Testis (tissue), 3 donors: ENCODE measurements around the gene RNF166. TPM values are rescaled to one million over a fixed set of nuclear protein-coding genes. Genes with fewer than 3 reads are reported as not detected.
"Not testable (repeated sequence)": the region's sequence is repeated elsewhere in the genome, so short reads cannot be mapped to it uniquely, and the experiment has no call there.

Source experiments
- DNase-seq: peaks from one replicate; pipeline ENCODE4 v3.0.0-alpha.2; 2019
- H3K27ac ChIP-seq, 2 donors: fragments of 200-600 bp; sonication (generic); one replicate each; pipeline ENCODE4 v1.5.1; 2019
- H3K27me3 ChIP-seq: fragments of 200-600 bp; sonication (generic); one replicate; pipeline ENCODE4 v1.5.1; 2019
- H3K36me3 ChIP-seq: fragments of 200-600 bp; sonication (generic); one replicate; pipeline ENCODE4 v1.5.1; 2017; ENCODE audit warnings: low read depth; ENCODE audit errors: missing control alignments
- H3K4me1 ChIP-seq: fragments of 200-600 bp; sonication (generic); one replicate; pipeline ENCODE4 v1.5.1; 2019
- H3K4me3 ChIP-seq, 2 donors: fragments of 200-600 bp; sonication (generic); one replicate each; pipeline ENCODE4 v1.5.1; 2017 to 2019
- H3K9me3 ChIP-seq: fragments of 200-600 bp; sonication (generic); one replicate; pipeline ENCODE4 v1.5.1; 2017
- POLR2A ChIP-seq: fragments of 450-650 bp; IDR thresholded peaks from one replicate; pipeline ENCODE4 v1.6.1; 2017; ENCODE audit warnings: antibody characterized with exemption, mild to moderate bottlenecking, moderate library complexity
- WGBS, 2 donors: methylation state at CpG; one replicate each; pipeline ENCODE4 v1.1.5; 2018; 5-methylcytosine and 5-hydroxymethylcytosine counted together
- intact Hi-C: fragments of 100-400 bp; cut with DNase I; formaldehyde crosslinking; loops from one replicate; pipeline ENCODE4 v1.15.1; 2023; ENCODE audit warnings: low total_unique reads
- polyA plus RNA-seq: library from polyadenylated mRNA; stranded (reverse); fragments of 350-450 nt; fragmentation: Illumina TruSeq; extraction: RNeasy Lipid Tissue Mini Kit (QIAGEN cat#74804); gene quantifications from one replicate; pipeline ENCODE4 v1.2.3, GENCODE V29; 2014; ENCODE audit warnings: low read depth, low replicate concordance; ENCODE audit not compliant: insufficient read depth
- total RNA-seq, 2 donors: library from RNA; depleted of rRNA; stranded (reverse); fragments of >200 nt; gene quantifications; one replicate each; pipeline ENCODE4 v1.2.3, GENCODE V29; 2016
- TF ChIP-seq, protein P1 (sequence below), 3 experiments: fragments of 450-650 bp in 2 of 3; fragments of 200-600 bp in 1 of 3; sonication (generic) in 1 of 3; IDR thresholded peaks; one replicate each; pipeline ENCODE4 v1.5.1; 2016 to 2019; ENCODE audit warnings: antibody characterized with exemption in 3 of 3, mild to moderate bottlenecking in 2 of 3, moderate library complexity in 1 of 3

The RNF166 gene
- total and polyA plus RNA-seq, 3 donors from 2014 or later = 18.3 to 41.3 (median 37.4) TPM

DNA sequence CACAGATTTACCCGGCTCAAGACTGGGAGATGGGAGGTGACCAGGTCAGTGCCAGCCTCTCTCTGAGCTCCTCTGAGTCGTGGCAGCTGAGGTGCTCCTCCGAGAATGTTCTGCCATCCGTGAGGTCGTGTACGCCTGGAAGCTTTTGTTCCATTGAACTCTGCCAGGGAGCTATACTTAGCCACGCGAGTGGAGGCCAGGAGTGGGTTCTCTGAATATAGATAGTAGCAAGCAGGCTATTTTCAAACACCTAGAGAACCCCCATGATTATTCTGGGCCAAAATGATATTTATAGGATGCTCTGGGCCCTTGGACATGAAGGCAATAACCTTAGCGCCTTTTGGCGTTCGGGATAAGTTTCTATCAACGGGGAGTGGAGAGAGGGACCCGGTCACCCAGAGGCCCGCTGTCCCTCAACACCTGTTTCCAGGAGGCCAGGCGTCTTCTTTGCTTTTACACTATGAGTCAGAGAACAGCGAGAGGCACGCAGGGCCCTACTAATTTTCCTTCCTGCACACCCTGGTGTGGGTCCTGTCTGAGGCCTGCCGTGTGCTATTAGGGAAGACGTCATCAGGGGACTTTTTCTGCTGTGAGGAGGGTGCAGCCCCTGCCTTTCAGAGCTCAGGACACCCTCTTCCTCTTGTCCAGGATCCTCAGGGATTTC is 32.4 kb downstream of the RNF166 start:
- intact Hi-C loops = no loop called here
- no peaks in the 10 kb centered on the region for H3K9me3 ChIP-seq
- no peaks in the 10 kb centered on the region for H3K4me1 ChIP-seq
- no peak overlapping the region for H3K27ac ChIP-seq
- no peak for DNase-seq
- WGBS, 2 donors = 94 to 95% methylated on average over 19 of the region's 19 CpGs
- TF ChIP-seq, protein P1, sequence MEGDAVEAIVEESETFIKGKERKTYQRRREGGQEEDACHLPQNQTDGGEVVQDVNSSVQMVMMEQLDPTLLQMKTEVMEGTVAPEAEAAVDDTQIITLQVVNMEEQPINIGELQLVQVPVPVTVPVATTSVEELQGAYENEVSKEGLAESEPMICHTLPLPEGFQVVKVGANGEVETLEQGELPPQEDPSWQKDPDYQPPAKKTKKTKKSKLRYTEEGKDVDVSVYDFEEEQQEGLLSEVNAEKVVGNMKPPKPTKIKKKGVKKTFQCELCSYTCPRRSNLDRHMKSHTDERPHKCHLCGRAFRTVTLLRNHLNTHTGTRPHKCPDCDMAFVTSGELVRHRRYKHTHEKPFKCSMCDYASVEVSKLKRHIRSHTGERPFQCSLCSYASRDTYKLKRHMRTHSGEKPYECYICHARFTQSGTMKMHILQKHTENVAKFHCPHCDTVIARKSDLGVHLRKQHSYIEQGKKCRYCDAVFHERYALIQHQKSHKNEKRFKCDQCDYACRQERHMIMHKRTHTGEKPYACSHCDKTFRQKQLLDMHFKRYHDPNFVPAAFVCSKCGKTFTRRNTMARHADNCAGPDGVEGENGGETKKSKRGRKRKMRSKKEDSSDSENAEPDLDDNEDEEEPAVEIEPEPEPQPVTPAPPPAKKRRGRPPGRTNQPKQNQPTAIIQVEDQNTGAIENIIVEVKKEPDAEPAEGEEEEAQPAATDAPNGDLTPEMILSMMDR (IDR thresholded peaks at IDR 0.05) = no peak
- TF ChIP-seq POLR2A = no peak
- H3K36me3 ChIP-seq = no peaks in the 10 kb centered on the region
- no peaks in the 10 kb centered on the region for H3K27me3 ChIP-seq
- no peak overlapping the region for H3K4me3 ChIP-seq

GRCh38 chr16:88672776-88673175 is 33.4 kb downstream of the RNF166 start:
- no peak for TF ChIP-seq POLR2A
- TF ChIP-seq, protein P1 (IDR thresholded peaks at IDR 0.05) = no peak
- no peaks in the 10 kb centered on the region for H3K36me3 ChIP-seq
- WGBS, 2 donors = 87 to 89% methylated on average over 11 of the region's 11 CpGs
- H3K9me3 ChIP-seq = no peaks in the 10 kb centered on the region
- no peaks in the 10 kb centered on the region for H3K27me3 ChIP-seq
- intact Hi-C loops = no loop called here
- no peaks in the 10 kb centered on the region for H3K4me1 ChIP-seq
- no peak overlapping the region for H3K4me3 ChIP-seq
- DNase-seq = no peak
- H3K27ac ChIP-seq = no peak overlapping the region

DNA sequence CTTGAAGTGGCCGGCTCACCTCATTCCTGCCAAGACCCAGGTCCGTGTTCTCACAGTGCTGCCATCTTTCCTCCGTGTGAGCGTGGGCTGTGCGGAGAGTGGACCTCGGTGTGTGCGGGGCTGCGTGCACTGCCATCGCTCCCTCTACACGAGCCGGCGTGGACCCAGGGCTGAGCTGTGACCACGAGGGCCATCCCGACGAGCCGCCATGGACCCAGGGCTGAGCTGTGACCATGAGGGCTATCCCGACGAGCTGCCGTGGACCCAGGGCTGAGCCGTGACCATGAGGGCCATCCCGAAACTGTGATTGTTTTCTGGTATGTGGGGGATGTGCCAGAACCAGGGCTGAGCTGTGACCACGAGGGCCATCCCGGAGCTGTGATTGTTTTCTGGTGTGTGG is 34.4 kb downstream of the RNF166 start:
- H3K9me3 ChIP-seq = no peaks in the 10 kb centered on the region
- H3K4me1 ChIP-seq = no peaks in the 10 kb centered on the region
- H3K36me3 ChIP-seq = no peaks in the 10 kb centered on the region
- H3K27ac ChIP-seq = no peak overlapping the region
- intact Hi-C loops = no loop called here
- TF ChIP-seq, protein P1 (IDR thresholded peaks at IDR 0.05) = no peak
- DNase-seq = no peak
- H3K4me3 ChIP-seq = no peak overlapping the region
- no peaks in the 10 kb centered on the region for H3K27me3 ChIP-seq
- WGBS, 2 donors = 93% methylated on average over 12 to 23 of the region's 23 CpGs

GRCh38 chr16:88669980-88670379 is 36.2 kb downstream of the RNF166 start:
- Histone ChIP-seq H3K9me3 (no peaks in the 10 kb centered on the region), H3K36me3 (no peaks in the 10 kb centered on the region), H3K27ac (no peak overlapping the region), H3K27me3 (no peaks in the 10 kb centered on the region), H3K4me1 (no peaks in the 10 kb centered on the region), H3K4me3 (no peak overlapping the region)
- WGBS, 2 donors = 61 to 72% methylated on average over 8 to 10 of the region's 10 CpGs
- no peak for TF ChIP-seq POLR2A
- TF ChIP-seq, protein P1 (IDR thresholded peaks at IDR 0.05) = no peak
- DNase-seq = no peak
- intact Hi-C loops = no loop called here

GRCh38 chr16:88669493-88669892 is 36.7 kb downstream of the RNF166 start:
- H3K9me3 ChIP-seq, H3K4me1 ChIP-seq, H3K27me3 ChIP-seq, intact Hi-C loops, H3K36me3 ChIP-seq, DNase-seq, H3K27ac ChIP-seq, H3K4me3 ChIP-seq: not testable (repeated sequence)
- WGBS, 2 donors = 94 to 96% methylated on average over 8 of the region's 8 CpGs
